Smooth muscle cell (in vitro differentiated cells): ENCODE results near the gene ZNF771. TPM values are rescaled to one million over a fixed set of nuclear protein-coding genes. Genes with fewer than 3 reads are reported as not detected.
A peak's percentile ranks its signal among the peaks of the same experiment; 100 is the strongest.

Experiments used
- DNase-seq: peaks from one replicate; lab custom pipeline; 2025; ENCODE audit not compliant: unreplicated experiment; lab: John Stamatoyannopoulos, UW
- H2AFZ ChIP-seq: fragments of 200-600 bp; sonication (generic); 2 replicates; pipeline ENCODE4 v1.6.0; 2016; ENCODE audit warnings: antibody characterized with exemption, low read depth, mild to moderate bottlenecking
- H3F3A ChIP-seq: fragments of 200-600 bp; sonication (generic); 2 replicates; pipeline ENCODE4 v1.6.0; 2017; ENCODE audit warnings: antibody characterized with exemption, low read depth
- H3K27ac ChIP-seq: fragments of 200-600 bp; sonication (generic); 2 replicates; pipeline ENCODE4 v1.5.1; 2016; ENCODE audit warnings: low read depth, mild to moderate bottlenecking
- H3K27me3 ChIP-seq: fragments of 200-600 bp; sonication (generic); 2 replicates; pipeline ENCODE4 v1.6.1; 2016; ENCODE audit warnings: low read depth, mild to moderate bottlenecking
- H3K36me3 ChIP-seq: fragments of 200-600 bp; sonication (generic); 2 replicates; pipeline ENCODE4 v1.5.1; 2016; ENCODE audit warnings: low read depth
- H3K4me1 ChIP-seq: fragments of 200-600 bp; sonication (generic); 2 replicates; pipeline ENCODE4 v1.5.1; 2016; ENCODE audit warnings: low read depth
- H3K4me2 ChIP-seq: fragments of 200-600 bp; sonication (generic); 2 replicates; pipeline ENCODE4 v1.6.0; 2016; ENCODE audit warnings: mild to moderate bottlenecking
- H3K4me3 ChIP-seq: fragments of 200-600 bp; sonication (generic); 2 replicates; pipeline ENCODE4 v1.5.1; 2016; ENCODE audit warnings: mild to moderate bottlenecking
- H3K79me2 ChIP-seq: fragments of 200-600 bp; sonication (generic); 2 replicates; pipeline ENCODE4 v1.6.0; 2016; ENCODE audit warnings: low read depth, mild to moderate bottlenecking
- H3K9ac ChIP-seq: fragments of 200-600 bp; sonication (generic); 2 replicates; pipeline ENCODE4 v1.6.0; 2016; ENCODE audit warnings: low read depth
- H3K9me3 ChIP-seq: fragments of 200-600 bp; sonication (generic); replicated peaks from 2 replicates; pipeline ENCODE4 v1.5.1; 2016; ENCODE audit warnings: low read depth
- H4K20me1 ChIP-seq: fragments of 200-600 bp; sonication (generic); 2 replicates; pipeline ENCODE4 v1.6.0; 2016; ENCODE audit warnings: low read depth
- CTCF ChIP-seq: fragments of 200-600 bp; sonication (generic); IDR thresholded peaks from 2 replicates; pipeline ENCODE4 v1.5.1; 2017; ENCODE audit warnings: borderline replicate concordance, mild to moderate bottlenecking, antibody characterized with exemption; ENCODE audit not compliant: insufficient read depth, poor library complexity, severe bottlenecking
- WGBS: methylation state at CpG from one replicate; pipeline ENCODE4 v1.1.7; 2016; ENCODE audit warnings: low lambda C conversion rate; 5-methylcytosine and 5-hydroxymethylcytosine counted together
- polyA plus RNA-seq: library from polyadenylated mRNA; unstranded; fragments of >200 nt; fragmentation: Nextera tagmentation; extraction: Ambion mirVana; gene quantifications from 2 replicates; pipeline ENCODE4 v1.2.1, GENCODE V29; 2016
- total RNA-seq: library from RNA; depleted of rRNA; stranded (reverse); fragments of >200 nt; gene quantifications from 2 replicates; pipeline ENCODE4 v1.2.3, GENCODE V29; 2014

ZNF771 gene
- total and polyA plus RNA-seq, 2 experiments from 2014 or later, result 7.2 to 20.9 TPM

- Histone ChIP-seq H3K4me2 (peak within 1 kb of the TSS; percentile 86), H3K9me3 (no peaks in the 10 kb centered on the region), H3F3A (no peaks in the 10 kb centered on the region), H3K36me3 (no peaks in the 10 kb centered on the region), H3K4me3 (peak within 1 kb of the TSS; percentile 58), H3K9ac (peak within 1 kb of the TSS; percentile 19), H3K4me1 (peaks cover 4% of the 10 kb centered on the region), H4K20me1 (no peaks in the 10 kb centered on the region), H3K27ac (no peak within 1 kb of the TSS), H3K79me2 (no peaks in the 10 kb centered on the region), H2AFZ (peak within 1 kb of the TSS; percentile 65), H3K27me3 (no peaks in the 10 kb centered on the region)
- peak; percentile 57 for DNase-seq
- WGBS, result 2% methylated on average over 49 of the region's 49 CpGs
- TF ChIP-seq CTCF, result peak; percentile 87
These were observed 22.4 kb downstream of the ZNF771 start, which contains the start of gene DCTPP1 for GRCh38 chr16:30429678-30430427. DCTPP1 (minus strand) TSS chr16:30430030; CDS start chr16:30429980, 50 bp downstream.

GRCh38 chr16:30430428-30430970, 23.1 kb downstream of the ZNF771 start:
- no peaks in the 10 kb centered on the region for H3K9me3 ChIP-seq
- H3F3A ChIP-seq, result no peaks in the 10 kb centered on the region
- peaks cover 4% of the 10 kb centered on the region for H3K4me1 ChIP-seq
- peak overlapping the region; percentile 58 for H3K4me3 ChIP-seq
- H4K20me1 ChIP-seq, result no peaks in the 10 kb centered on the region
- no peak for TF ChIP-seq CTCF
- no peak overlapping the region for H3K27ac ChIP-seq
- no peak overlapping the region for H3K9ac ChIP-seq
- no peaks in the 10 kb centered on the region for H3K27me3 ChIP-seq
- no peaks in the 10 kb centered on the region for H3K36me3 ChIP-seq
- peak overlapping the region; percentile 20 for H2AFZ ChIP-seq
- H3K79me2 ChIP-seq, result no peaks in the 10 kb centered on the region
- no peak for DNase-seq
- H3K4me2 ChIP-seq, result peak overlapping the region; percentile 86
- 45% methylated on average over 18 of the region's 19 CpGs for WGBS

- no peak overlapping the region for H3K27ac ChIP-seq
- WGBS, result 78% methylated on average over 4 of the region's 4 CpGs
- no peak for DNase-seq
- H3K27me3 ChIP-seq, result no peaks in the 10 kb centered on the region
- H3F3A ChIP-seq, result no peaks in the 10 kb centered on the region
- no peak overlapping the region for H2AFZ ChIP-seq
- no peak overlapping the region for H3K4me3 ChIP-seq
- peaks cover 4% of the 10 kb centered on the region for H3K4me1 ChIP-seq
- H3K4me2 ChIP-seq, result no peak overlapping the region
- no peak for TF ChIP-seq CTCF
- no peaks in the 10 kb centered on the region for H4K20me1 ChIP-seq
- H3K79me2 ChIP-seq, result no peaks in the 10 kb centered on the region
- no peaks in the 10 kb centered on the region for H3K9me3 ChIP-seq
- no peaks in the 10 kb centered on the region for H3K36me3 ChIP-seq
- no peak overlapping the region for H3K9ac ChIP-seq
These were observed 27.4 kb downstream of the ZNF771 start for GRCh38 chr16:30434852-30435251.
